ENCODE results near the gene CD46.

The CD46 gene

GRCh38 chr1:207813512-207813881 is 61.6 kb downstream of the CD46 start:
- no peak for DNase-seq (ENCODE audit: low read depth in 2 of 2, low spot score in 1 of 2)

- DNase-seq (ENCODE audit: low read depth in 2 of 2, low spot score in 1 of 2), result no peak
Measured at GRCh38 chr1:207813946-207814345, 62.1 kb downstream of the CD46 start.

- DNase-seq (ENCODE audit: low read depth in 2 of 2, low spot score in 1 of 2), result no peak
Measured at GRCh38 chr1:207814469-207814868, 62.6 kb downstream of the CD46 start.

- no peak for DNase-seq (ENCODE audit: low read depth in 2 of 2, low spot score in 1 of 2)
Measured at GRCh38 chr1:207815466-207815865, 63.6 kb downstream of the CD46 start.

- no peak for DNase-seq (ENCODE audit: low read depth in 2 of 2, low spot score in 1 of 2)
Measured at GRCh38 chr1:207815913-207816291, 64.0 kb downstream of the CD46 start.

- DNase-seq (ENCODE audit: low read depth in 2 of 2, low spot score in 1 of 2), result no peak
Measured at GRCh38 chr1:207817166-207817565, 65.3 kb downstream of the CD46 start.

GRCh38 chr1:207817778-207818751 is 66.2 kb downstream of the CD46 start:
- DNase-seq (ENCODE audit: low read depth in 2 of 2, low spot score in 1 of 2), result no peak

GRCh38 chr1:207818971-207819451 is 67.2 kb downstream of the CD46 start:
- no peak for DNase-seq (ENCODE audit: low read depth in 2 of 2, low spot score in 1 of 2)

GRCh38 chr1:207820568-207821463 is 69.0 kb downstream of the CD46 start:
- DNase-seq (ENCODE audit: low read depth in 2 of 2, low spot score in 1 of 2), result no peak

- DNase-seq (ENCODE audit: low read depth in 2 of 2, low spot score in 1 of 2), result no peak
Measured at GRCh38 chr1:207821464-207822045, 69.7 kb downstream of the CD46 start.

GRCh38 chr1:207822124-207822601 is 70.3 kb downstream of the CD46 start:
- no peak for DNase-seq (ENCODE audit: low read depth in 2 of 2, low spot score in 1 of 2)

GRCh38 chr1:207822602-207823451 is 71.0 kb downstream of the CD46 start:
- peak; percentile 20 to 43 for DNase-seq (ENCODE audit: low read depth in 2 of 2, low spot score in 1 of 2)

GRCh38 chr1:207823531-207823879 is 71.7 kb downstream of the CD46 start:
- no peak for DNase-seq (ENCODE audit: low read depth in 2 of 2, low spot score in 1 of 2)

GRCh38 chr1:207823880-207824566 is 72.2 kb downstream of the CD46 start:
- peak in 1 of 2 donors; percentile 51 for DNase-seq (ENCODE audit: low read depth in 2 of 2, low spot score in 1 of 2)

GRCh38 chr1:207824691-207825408 is 73.0 kb downstream of the CD46 start:
- no peak for DNase-seq (ENCODE audit: low read depth in 2 of 2, low spot score in 1 of 2)

- no peak for DNase-seq (ENCODE audit: low read depth in 2 of 2, low spot score in 1 of 2)
Measured at GRCh38 chr1:207825409-207825695, 73.5 kb downstream of the CD46 start.

GRCh38 chr1:207825719-207826556 is 74.1 kb downstream of the CD46 start:
- peak; percentile 53 to 73 for DNase-seq (ENCODE audit: low read depth in 2 of 2, low spot score in 1 of 2)
